OCI-LY3 (cell line): ENCODE data around the gene CD6.

Source experiments
- H2AFZ ChIP-seq: fragments of 200-600, 300-600 bp; shearing (Covaris generic); 2 replicates; pipeline ENCODE4 v1.6.0; 2014; ENCODE audit warnings: antibody characterized with exemption, low read depth, low read length
- H3K27ac ChIP-seq: fragments of 200-600, 300-600 bp; sonication (generic); 2 replicates; pipeline ENCODE4 v1.5.1; 2014; ENCODE audit warnings: mild to moderate bottlenecking, low read length, moderate library complexity, mixed read lengths
- H3K27me3 ChIP-seq: fragments of 200-600, 300-600 bp; sonication (generic); 2 replicates; pipeline ENCODE4 v1.6.1; 2014; ENCODE audit warnings: low read depth, low read length, mixed read lengths
- H3K36me3 ChIP-seq: fragments of 200-600, 300-600 bp; sonication (generic); replicated peaks from 2 replicates; pipeline ENCODE3; 2014; ENCODE audit warnings: low read depth, low read length, mixed read lengths
- H3K4me1 ChIP-seq: fragments of 300-600, 200-600 bp; sonication (generic); 2 replicates; pipeline ENCODE4 v1.6.1; 2014; ENCODE audit warnings: low read length, mixed read lengths
- H3K4me2 ChIP-seq: fragments of 200-600, 300-600 bp; sonication (generic); 2 replicates; pipeline ENCODE4 v1.6.1; 2014; ENCODE audit warnings: low read length, mixed read lengths
- H3K4me3 ChIP-seq: fragments of 300-600, 200-600 bp; sonication (generic); 2 replicates; pipeline ENCODE4 v1.5.1; 2014; ENCODE audit warnings: antibody characterized with exemption, mild to moderate bottlenecking, low read length, moderate library complexity
- H3K79me2 ChIP-seq: fragments of 300-600, 200-600 bp; shearing (Covaris generic); 2 replicates; pipeline ENCODE4 v1.6.1; 2014; ENCODE audit warnings: mild to moderate bottlenecking, low read length, mixed read lengths
- H3K9ac ChIP-seq: fragments of 300-600, 200-600 bp; shearing (Covaris generic); 2 replicates; pipeline ENCODE4 v1.6.0; 2014; ENCODE audit warnings: mild to moderate bottlenecking, low read length, moderate library complexity
- H3K9me3 ChIP-seq: fragments of 200-600, 300-600 bp; shearing (Covaris generic); 2 replicates; pipeline ENCODE4 v1.6.1; 2014; ENCODE audit warnings: low read length, mixed read lengths; ENCODE audit not compliant: insufficient read depth
- H4K20me1 ChIP-seq: fragments of 200-600, 300-600 bp; sonication (generic); 2 replicates; pipeline ENCODE4 v1.6.1; 2016; ENCODE audit warnings: low read length, mixed read lengths; ENCODE audit not compliant: insufficient read depth
- EZH2phosphoT487 ChIP-seq: fragments of 200-600 bp; shearing (Covaris generic); IDR thresholded peaks from 2 replicates; pipeline ENCODE4 v1.6.1; 2018; ENCODE audit warnings: antibody characterized with exemption, mixed run types, low read depth
- TF ChIP-seq, protein P1 (sequence below): fragments of 200-600, 300-600 bp; sonication (generic); IDR thresholded peaks from 2 replicates; pipeline ENCODE4 v1.5.1; 2014; ENCODE audit warnings: antibody characterized with exemption, low read length, low read depth

The CD6 gene

GRCh38 chr11:60923800-60924109, 47.7 kb upstream of the CD6 start:
- Histone ChIP-seq H3K79me2 (peaks cover 12% of the 10 kb centered on the region), H3K27me3 (no peaks in the 10 kb centered on the region), H3K4me2 (peak overlapping the region; percentile 95), H3K9ac (peak overlapping the region; percentile 68), H4K20me1 (peaks cover 14% of the 10 kb centered on the region), H3K4me3 (peak overlapping the region; percentile 81), H3K27ac (no peak overlapping the region), H2AFZ (no peak overlapping the region), H3K9me3 (no peaks in the 10 kb centered on the region), H3K36me3 (peaks cover 38% of the 10 kb centered on the region), H3K4me1 (peaks cover 39% of the 10 kb centered on the region)
- TF ChIP-seq EZH2phosphoT487, result no peak
- TF ChIP-seq, protein P1, sequence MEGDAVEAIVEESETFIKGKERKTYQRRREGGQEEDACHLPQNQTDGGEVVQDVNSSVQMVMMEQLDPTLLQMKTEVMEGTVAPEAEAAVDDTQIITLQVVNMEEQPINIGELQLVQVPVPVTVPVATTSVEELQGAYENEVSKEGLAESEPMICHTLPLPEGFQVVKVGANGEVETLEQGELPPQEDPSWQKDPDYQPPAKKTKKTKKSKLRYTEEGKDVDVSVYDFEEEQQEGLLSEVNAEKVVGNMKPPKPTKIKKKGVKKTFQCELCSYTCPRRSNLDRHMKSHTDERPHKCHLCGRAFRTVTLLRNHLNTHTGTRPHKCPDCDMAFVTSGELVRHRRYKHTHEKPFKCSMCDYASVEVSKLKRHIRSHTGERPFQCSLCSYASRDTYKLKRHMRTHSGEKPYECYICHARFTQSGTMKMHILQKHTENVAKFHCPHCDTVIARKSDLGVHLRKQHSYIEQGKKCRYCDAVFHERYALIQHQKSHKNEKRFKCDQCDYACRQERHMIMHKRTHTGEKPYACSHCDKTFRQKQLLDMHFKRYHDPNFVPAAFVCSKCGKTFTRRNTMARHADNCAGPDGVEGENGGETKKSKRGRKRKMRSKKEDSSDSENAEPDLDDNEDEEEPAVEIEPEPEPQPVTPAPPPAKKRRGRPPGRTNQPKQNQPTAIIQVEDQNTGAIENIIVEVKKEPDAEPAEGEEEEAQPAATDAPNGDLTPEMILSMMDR, result no peak

- Histone ChIP-seq H3K79me2 (peaks cover 7% of the 10 kb centered on the region), H3K4me3 (peak within 1 kb of the TSS; percentile 81), H3K4me2 (peak within 1 kb of the TSS; percentile 95), H3K4me1 (peaks cover 34% of the 10 kb centered on the region), H2AFZ (no peak within 1 kb of the TSS; the same call in 1 of the 2 replicates), H3K9ac (peak within 1 kb of the TSS; percentile 68), H4K20me1 (peaks cover 8% of the 10 kb centered on the region), H3K36me3 (peaks cover 35% of the 10 kb centered on the region), H3K9me3 (no peaks in the 10 kb centered on the region), H3K27me3 (no peaks in the 10 kb centered on the region), H3K27ac (no peak within 1 kb of the TSS)
- no peak for TF ChIP-seq EZH2phosphoT487
- TF ChIP-seq, protein P1, result no peak
Measured at GRCh38 chr11:60924110-60924905, 47.2 kb upstream of the CD6 start, which contains the start of gene TMEM132A. TMEM132A (plus strand) TSS chr11:60924460; CDS start chr11:60924634, 174 bp downstream.

DNA sequence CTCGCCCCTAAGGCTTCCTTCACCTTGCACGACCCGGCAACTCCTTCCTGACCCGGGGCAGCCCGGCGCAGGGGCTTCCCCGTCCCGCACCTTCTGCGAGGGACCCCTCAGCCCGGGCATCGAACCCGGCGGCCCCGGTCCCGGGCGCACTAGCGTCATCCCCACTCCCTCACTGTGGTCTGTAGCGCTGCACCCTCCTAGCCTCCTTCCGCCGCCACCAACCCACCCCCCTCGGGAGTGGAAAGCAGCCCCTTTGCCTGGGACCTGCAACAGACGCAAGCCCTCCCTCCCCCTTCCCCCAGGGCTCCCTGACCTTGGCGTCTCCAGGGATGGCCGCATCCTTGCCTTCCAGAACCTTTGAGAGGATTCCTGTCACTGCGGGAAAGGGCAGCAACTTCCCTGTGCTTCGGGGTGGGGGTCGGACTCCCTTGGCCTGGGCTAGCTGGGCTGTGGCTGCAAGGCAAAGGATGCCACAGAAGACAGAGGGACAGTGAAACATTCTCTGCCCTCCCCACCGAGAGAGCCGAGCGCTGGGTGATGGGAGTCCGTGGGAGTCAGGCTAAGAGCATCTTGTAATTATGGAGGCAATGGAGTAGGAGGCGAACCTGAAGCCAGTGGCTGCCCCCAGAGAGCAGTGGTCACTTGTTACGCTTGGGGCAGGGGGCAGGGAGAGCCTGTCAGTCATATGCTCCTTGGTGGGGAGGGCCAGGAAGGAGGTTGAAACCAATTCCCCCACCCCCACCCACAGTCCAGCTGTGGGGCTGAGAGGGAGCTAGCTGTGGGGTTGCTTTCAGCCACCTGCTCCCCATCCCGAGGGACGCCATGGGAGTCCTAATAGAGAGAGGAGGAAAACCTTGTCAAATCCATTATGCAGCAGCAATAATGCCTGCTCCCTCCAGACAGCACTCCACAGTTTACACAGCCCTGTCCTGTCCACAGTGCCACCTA, 46.3 kb upstream of the CD6 start:
- no peak overlapping the region for H3K27ac ChIP-seq
- H3K4me2 ChIP-seq, result peak overlapping the region; percentile 95

More for the DNA sequence above, 46.3 kb upstream of the CD6 start:
- H2AFZ ChIP-seq, result no peak overlapping the region; the same call in 1 of the 2 replicates
- no peaks in the 10 kb centered on the region for H3K9me3 ChIP-seq
- H3K9ac ChIP-seq, result peak overlapping the region; percentile 68
- no peaks in the 10 kb centered on the region for H3K27me3 ChIP-seq
- no peaks in the 10 kb centered on the region for H3K79me2 ChIP-seq
- peak overlapping the region; percentile 81 for H3K4me3 ChIP-seq
- H4K20me1 ChIP-seq, result no peaks in the 10 kb centered on the region
- TF ChIP-seq, protein P1, result no peak
- no peak for TF ChIP-seq EZH2phosphoT487
- peaks cover 27% of the 10 kb centered on the region for H3K36me3 ChIP-seq
- peaks cover 26% of the 10 kb centered on the region for H3K4me1 ChIP-seq
